Sigmoid colon (tissue), 7 donors: Measurements from ENCODE around the gene PRM2. TPM values are rescaled to one million over a fixed set of nuclear protein-coding genes. Genes with fewer than 3 reads are reported as not detected.

ENCODE experiments used
- DNase-seq: peaks from one replicate; pipeline ENCODE4 v3.0.0-alpha.2; 2019
- H3K27ac ChIP-seq, 4 donors: fragments of 200-600 bp; sonication (generic); one replicate each; pipeline ENCODE4 v1.5.1; 2016 to 2019; ENCODE audit warnings: mild to moderate bottlenecking in 1 of 4
- H3K27me3 ChIP-seq, 3 donors: fragments of 200-600 bp; sonication (generic); one replicate each; pipeline ENCODE4 v1.5.1; 2019; ENCODE audit warnings: mild to moderate bottlenecking in 1 of 3
- H3K36me3 ChIP-seq, 4 donors: fragments of 200-600 bp; sonication (generic); one replicate each; pipeline ENCODE4 v1.5.1; 2016 to 2019
- H3K4me1 ChIP-seq, 4 donors: fragments of 200-600 bp; sonication (generic); one replicate each; pipeline ENCODE4 v1.5.1; 2017 to 2019
- H3K4me3 ChIP-seq, 4 donors: fragments of 200-600 bp; sonication (generic); one replicate each; pipeline ENCODE4 v1.5.1; 2017 to 2019; ENCODE audit warnings: mild to moderate bottlenecking in 2 of 4, moderate library complexity in 1 of 4
- H3K9me3 ChIP-seq, 4 donors: fragments of 200-600 bp in 3 of 4; sonication (generic) in 3 of 4; one replicate each; pipeline versions ENCODE4 v1.5.1 to v1.6.1; 2013 to 2019
- EP300 ChIP-seq, 4 donors: sonication (generic); formaldehyde crosslinking; IDR thresholded peaks; one replicate each; pipeline ENCODE4 v1.6.1; 2017; ENCODE audit warnings: antibody characterized with exemption in 4 of 4
- POLR2A ChIP-seq, 2 donors: fragments of 450-650 bp; IDR thresholded peaks; one replicate each; pipeline ENCODE4 v1.6.1; 2016; ENCODE audit warnings: antibody characterized with exemption in 2 of 2, mild to moderate bottlenecking in 2 of 2, moderate library complexity in 2 of 2
- POLR2AphosphoS5 ChIP-seq, 4 donors: sonication (generic); formaldehyde crosslinking; IDR thresholded peaks; one replicate each; pipeline ENCODE4 v1.6.1; 2017; ENCODE audit warnings: antibody characterized with exemption in 4 of 4
- WGBS, 2 donors: extraction: QIAGEN DNeasy Blood & Tissue Kit; methylation state at CpG; one replicate each; pipeline ENCODE4 v1.1.7; 2013; 5-methylcytosine and 5-hydroxymethylcytosine counted together
- intact Hi-C: fragments of 100-400 bp; cut with DNase I; formaldehyde crosslinking; loops from one replicate; pipeline ENCODE4 v1.15.1; 2023
- polyA plus RNA-seq, 3 donors: library from polyadenylated mRNA; stranded (reverse); fragments of 200-250 nt; gene quantifications; one replicate each; pipeline ENCODE4 v1.2.3, GENCODE V29; 2013
- total RNA-seq, 4 donors: library from RNA; depleted of rRNA; stranded (reverse); fragments of >200 nt; gene quantifications; one replicate each; pipeline ENCODE4 v1.1.0, GENCODE V29; 2016
- TF ChIP-seq, protein P1 (sequence below), 4 experiments: fragments of 450-650 bp in 3 of 4; fragments of 200-600 bp in 1 of 4; IDR thresholded peaks; one replicate each; pipeline ENCODE4 v1.5.1; 2016 to 2019; ENCODE audit warnings: antibody characterized with exemption in 4 of 4, mild to moderate bottlenecking in 3 of 4, moderate library complexity in 2 of 4
- donor health status: healthy with polysubstance abuse.
- donor health status: Bipolar disorder and iron deficiency.
- donor health status: healthy.

Gene PRM2
- total and polyA plus RNA-seq, 7 donors, result not detected

GRCh38 chr16:11259655-11260595, 16.4 kb downstream of the PRM2 start:
- Histone ChIP-seq H3K4me3 (no peak overlapping the region), H3K36me3 (no peaks in the 10 kb centered on the region), H3K27me3 (no peaks in the 10 kb centered on the region), H3K4me1 (peaks cover 0 to 29% (median 18%) of the 10 kb centered on the region in 4 donors), H3K9me3 (no peaks in the 10 kb centered on the region), H3K27ac (no peak overlapping the region)
- intact Hi-C loops, result loop anchor here (5.0 to 10.0 kb wide), 4 partner anchors 98 to 515 kb away; partner anchors contain the start of gene NUBP1
- TF ChIP-seq POLR2AphosphoS5 (IDR thresholded peaks at IDR 0.05), result no peak
- TF ChIP-seq, protein P1, sequence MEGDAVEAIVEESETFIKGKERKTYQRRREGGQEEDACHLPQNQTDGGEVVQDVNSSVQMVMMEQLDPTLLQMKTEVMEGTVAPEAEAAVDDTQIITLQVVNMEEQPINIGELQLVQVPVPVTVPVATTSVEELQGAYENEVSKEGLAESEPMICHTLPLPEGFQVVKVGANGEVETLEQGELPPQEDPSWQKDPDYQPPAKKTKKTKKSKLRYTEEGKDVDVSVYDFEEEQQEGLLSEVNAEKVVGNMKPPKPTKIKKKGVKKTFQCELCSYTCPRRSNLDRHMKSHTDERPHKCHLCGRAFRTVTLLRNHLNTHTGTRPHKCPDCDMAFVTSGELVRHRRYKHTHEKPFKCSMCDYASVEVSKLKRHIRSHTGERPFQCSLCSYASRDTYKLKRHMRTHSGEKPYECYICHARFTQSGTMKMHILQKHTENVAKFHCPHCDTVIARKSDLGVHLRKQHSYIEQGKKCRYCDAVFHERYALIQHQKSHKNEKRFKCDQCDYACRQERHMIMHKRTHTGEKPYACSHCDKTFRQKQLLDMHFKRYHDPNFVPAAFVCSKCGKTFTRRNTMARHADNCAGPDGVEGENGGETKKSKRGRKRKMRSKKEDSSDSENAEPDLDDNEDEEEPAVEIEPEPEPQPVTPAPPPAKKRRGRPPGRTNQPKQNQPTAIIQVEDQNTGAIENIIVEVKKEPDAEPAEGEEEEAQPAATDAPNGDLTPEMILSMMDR (IDR thresholded peaks at IDR 0.05), result no peak
- no peak for TF ChIP-seq POLR2A (IDR thresholded peaks at IDR 0.05)
- no peak for TF ChIP-seq EP300 (IDR thresholded peaks at IDR 0.05)
- no peak for DNase-seq
- WGBS, 2 donors, result 93% methylated on average over 12 of the region's 12 CpGs

DNA sequence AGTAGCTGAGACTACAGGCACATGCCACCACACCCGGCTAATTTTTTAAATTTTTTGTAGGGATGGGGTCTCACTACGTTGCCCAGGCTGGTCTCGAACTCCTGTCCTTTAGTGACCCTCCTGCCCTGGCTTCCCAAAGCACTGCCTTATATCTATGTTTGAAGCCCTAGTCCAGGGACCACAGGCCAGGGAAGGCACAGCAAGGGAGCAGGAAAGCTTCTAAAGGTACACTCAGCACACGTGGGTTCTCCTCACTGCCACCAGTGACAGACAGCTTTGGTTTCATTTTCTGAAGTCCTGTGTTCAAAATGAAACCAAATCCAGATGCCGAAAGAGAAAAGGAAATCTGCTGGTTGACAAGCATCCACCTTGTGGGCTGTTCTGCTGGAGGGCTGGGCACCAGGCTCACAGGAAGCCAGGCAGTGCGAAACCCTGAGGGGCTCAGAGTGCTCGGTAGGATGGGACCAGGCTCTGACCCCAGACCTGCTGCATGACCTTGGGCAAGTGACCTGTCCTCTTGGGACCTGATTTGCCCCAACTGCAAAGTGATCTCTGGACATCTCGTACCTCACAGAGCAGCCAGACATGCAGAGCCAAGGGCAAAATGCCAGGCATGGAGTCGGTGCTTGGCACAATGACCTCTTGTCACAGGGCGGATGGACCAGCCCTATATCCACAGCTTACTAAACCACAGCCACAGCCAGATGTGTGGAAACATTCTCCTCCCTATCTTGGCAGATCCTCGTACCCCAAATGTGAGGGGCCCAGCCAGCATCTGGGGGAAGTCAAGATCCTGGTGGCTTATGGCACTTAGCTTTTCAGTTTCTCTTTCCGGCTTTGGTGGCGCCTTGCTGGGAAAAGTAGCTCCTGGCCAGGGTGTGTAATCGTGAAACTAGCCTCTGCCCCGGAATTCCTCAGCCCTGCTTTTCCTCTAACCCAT, 17.5 kb downstream of the PRM2 start:
- Histone ChIP-seq H3K4me1 (peaks cover 0 to 40% (median 26%) of the 10 kb centered on the region in 4 donors), H3K9me3 (no peaks in the 10 kb centered on the region), H3K27me3 (no peaks in the 10 kb centered on the region), H3K4me3 (no peak overlapping the region), H3K27ac (peak overlapping the region in 3 of 4 donors; percentile 16 to 23 (median 18)), H3K36me3 (no peaks in the 10 kb centered on the region)
- no peak for TF ChIP-seq POLR2AphosphoS5 (IDR thresholded peaks at IDR 0.05)
- 24 to 34% methylated on average over 15 of the region's 15 CpGs for WGBS, 2 donors
- DNase-seq, result peak; percentile 72
- intact Hi-C loops, result loop anchor here (5.0 to 10.0 kb wide), 4 partner anchors 97 to 514 kb away; partner anchors contain the start of gene NUBP1

GRCh38 chr16:11257131-11257938, 18.9 kb downstream of the PRM2 start:
- intact Hi-C loops, result loop anchor here (2.0 to 10.0 kb wide), 5 partner anchors 91 to 513 kb away; partner anchors contain the start of gene NUBP1

GRCh38 chr16:11256661-11257130, 19.6 kb downstream of the PRM2 start:
- Histone ChIP-seq H3K4me1 (peaks cover 0 to 46% (median 27%) of the 10 kb centered on the region in 4 donors), H3K36me3 (no peaks in the 10 kb centered on the region), H3K27me3 (no peaks in the 10 kb centered on the region), H3K9me3 (no peaks in the 10 kb centered on the region), H3K27ac (peak overlapping the region; percentile 90 to 99 (median 94)), H3K4me3 (peak overlapping the region; percentile 78 to 88 (median 84))
- 0 to 1% methylated on average over 32 of the region's 32 CpGs for WGBS, 2 donors
- intact Hi-C loops, result loop anchor here (2.0 to 10.0 kb wide), 5 partner anchors 92 to 512 kb away; partner anchors contain the start of gene NUBP1
- DNase-seq, result peak; percentile 82
- TF ChIP-seq POLR2A (IDR thresholded peaks at IDR 0.05) (no peak), EP300 (IDR thresholded peaks at IDR 0.05) (no peak), POLR2AphosphoS5 (IDR thresholded peaks at IDR 0.05) (no peak)
- TF ChIP-seq, protein P1 (IDR thresholded peaks at IDR 0.05), result no peak

More at GRCh38 chr16:11257131-11257938, 18.9 kb downstream of the PRM2 start:
- peak; percentile 91 for DNase-seq
- Histone ChIP-seq H3K9me3 (no peaks in the 10 kb centered on the region), H3K4me3 (peak overlapping the region; percentile 78 to 88 (median 84)), H3K27ac (peak overlapping the region; percentile 90 to 99 (median 94)), H3K4me1 (peaks cover 0 to 46% (median 27%) of the 10 kb centered on the region in 4 donors), H3K27me3 (no peaks in the 10 kb centered on the region), H3K36me3 (no peaks in the 10 kb centered on the region)
- WGBS, 2 donors, result 18 to 26% methylated on average over 21 of the region's 21 CpGs
- TF ChIP-seq POLR2A (IDR thresholded peaks at IDR 0.05) (no peak), POLR2AphosphoS5 (IDR thresholded peaks at IDR 0.05) (peak in 3 of 4 donors; percentile 26 to 38 (median 33)), EP300 (IDR thresholded peaks at IDR 0.05) (no peak)
- TF ChIP-seq, protein P1 (IDR thresholded peaks at IDR 0.05), result peak; percentile 68 to 74 (median 70)
